GM10266 (cell line): ENCODE results near the gene LPCAT1.
"Not testable (repeated sequence)": the region's sequence is repeated elsewhere in the genome, so short reads cannot be mapped to it uniquely, and the experiment has no call there.

Experiments
- DNase-seq: peaks from one replicate; pipeline ENCODE4 v3.0.0; 2012; ENCODE audit errors: extremely low spot score
- TF ChIP-seq, protein P1 (sequence below): IDR thresholded peaks from 2 replicates; pipeline ENCODE4 v1.5.1; 2012; ENCODE audit warnings: mild to moderate bottlenecking, low read depth; ENCODE audit not compliant: control insufficient read depth, insufficient read depth; ENCODE audit errors: missing control alignments

The LPCAT1 gene, protein sequence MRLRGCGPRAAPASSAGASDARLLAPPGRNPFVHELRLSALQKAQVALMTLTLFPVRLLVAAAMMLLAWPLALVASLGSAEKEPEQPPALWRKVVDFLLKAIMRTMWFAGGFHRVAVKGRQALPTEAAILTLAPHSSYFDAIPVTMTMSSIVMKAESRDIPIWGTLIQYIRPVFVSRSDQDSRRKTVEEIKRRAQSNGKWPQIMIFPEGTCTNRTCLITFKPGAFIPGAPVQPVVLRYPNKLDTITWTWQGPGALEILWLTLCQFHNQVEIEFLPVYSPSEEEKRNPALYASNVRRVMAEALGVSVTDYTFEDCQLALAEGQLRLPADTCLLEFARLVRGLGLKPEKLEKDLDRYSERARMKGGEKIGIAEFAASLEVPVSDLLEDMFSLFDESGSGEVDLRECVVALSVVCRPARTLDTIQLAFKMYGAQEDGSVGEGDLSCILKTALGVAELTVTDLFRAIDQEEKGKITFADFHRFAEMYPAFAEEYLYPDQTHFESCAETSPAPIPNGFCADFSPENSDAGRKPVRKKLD

GRCh38 chr5:1523793-1524480 is at the start of gene LPCAT1:
TSS of gene LPCAT1 (minus strand) at chr5:1523960. CDS start at chr5:1523844, 116 bp downstream.
- TF ChIP-seq, protein P1, sequence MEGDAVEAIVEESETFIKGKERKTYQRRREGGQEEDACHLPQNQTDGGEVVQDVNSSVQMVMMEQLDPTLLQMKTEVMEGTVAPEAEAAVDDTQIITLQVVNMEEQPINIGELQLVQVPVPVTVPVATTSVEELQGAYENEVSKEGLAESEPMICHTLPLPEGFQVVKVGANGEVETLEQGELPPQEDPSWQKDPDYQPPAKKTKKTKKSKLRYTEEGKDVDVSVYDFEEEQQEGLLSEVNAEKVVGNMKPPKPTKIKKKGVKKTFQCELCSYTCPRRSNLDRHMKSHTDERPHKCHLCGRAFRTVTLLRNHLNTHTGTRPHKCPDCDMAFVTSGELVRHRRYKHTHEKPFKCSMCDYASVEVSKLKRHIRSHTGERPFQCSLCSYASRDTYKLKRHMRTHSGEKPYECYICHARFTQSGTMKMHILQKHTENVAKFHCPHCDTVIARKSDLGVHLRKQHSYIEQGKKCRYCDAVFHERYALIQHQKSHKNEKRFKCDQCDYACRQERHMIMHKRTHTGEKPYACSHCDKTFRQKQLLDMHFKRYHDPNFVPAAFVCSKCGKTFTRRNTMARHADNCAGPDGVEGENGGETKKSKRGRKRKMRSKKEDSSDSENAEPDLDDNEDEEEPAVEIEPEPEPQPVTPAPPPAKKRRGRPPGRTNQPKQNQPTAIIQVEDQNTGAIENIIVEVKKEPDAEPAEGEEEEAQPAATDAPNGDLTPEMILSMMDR, result no peak
- peak; percentile 95 for DNase-seq

- not testable (repeated sequence) for DNase-seq
These were observed 48.1 kb upstream of the LPCAT1 start for GRCh38 chr5:1571875-1572274.

- no peak for DNase-seq
- TF ChIP-seq, protein P1, result no peak
These were observed 47.2 kb upstream of the LPCAT1 start for GRCh38 chr5:1570975-1571374.

DNA sequence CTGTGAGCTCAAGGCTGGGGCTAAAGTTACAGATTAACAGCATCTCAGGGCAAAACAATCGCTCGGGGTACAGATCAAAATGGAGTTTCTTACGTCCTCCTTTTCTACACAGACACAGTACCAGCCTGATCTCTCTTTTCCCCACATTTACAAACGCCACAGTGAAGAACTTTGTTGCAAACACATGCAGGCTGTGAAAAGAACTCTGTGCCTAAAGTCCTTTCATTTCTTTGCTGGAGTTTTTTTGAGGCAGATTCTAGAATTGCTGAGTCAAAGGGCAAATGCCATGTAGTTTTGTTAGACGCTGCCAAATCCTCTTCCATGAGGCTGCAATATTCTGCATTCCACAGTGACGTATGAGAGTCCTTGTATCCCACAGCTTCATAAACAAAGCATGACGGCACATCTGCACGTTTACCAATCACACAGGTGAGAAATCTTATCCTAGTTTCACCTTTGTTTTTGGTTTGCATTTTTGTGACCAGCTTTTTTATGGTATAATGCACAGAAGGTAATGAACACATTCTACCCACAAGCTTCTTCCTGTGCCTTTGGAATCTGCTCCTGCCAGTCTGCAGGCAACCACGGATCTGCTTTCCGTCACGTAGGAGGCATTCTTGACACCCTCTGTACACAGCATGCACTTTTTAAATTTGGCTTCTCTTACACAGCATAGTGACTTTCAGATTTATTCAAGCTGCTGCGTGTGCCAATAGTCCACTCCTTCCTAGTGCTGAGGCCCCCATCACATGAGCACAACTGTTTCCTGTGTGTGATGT is 44.6 kb upstream of the LPCAT1 start:
- TF ChIP-seq, protein P1, result no peak
- DNase-seq, result no peak

DNA sequence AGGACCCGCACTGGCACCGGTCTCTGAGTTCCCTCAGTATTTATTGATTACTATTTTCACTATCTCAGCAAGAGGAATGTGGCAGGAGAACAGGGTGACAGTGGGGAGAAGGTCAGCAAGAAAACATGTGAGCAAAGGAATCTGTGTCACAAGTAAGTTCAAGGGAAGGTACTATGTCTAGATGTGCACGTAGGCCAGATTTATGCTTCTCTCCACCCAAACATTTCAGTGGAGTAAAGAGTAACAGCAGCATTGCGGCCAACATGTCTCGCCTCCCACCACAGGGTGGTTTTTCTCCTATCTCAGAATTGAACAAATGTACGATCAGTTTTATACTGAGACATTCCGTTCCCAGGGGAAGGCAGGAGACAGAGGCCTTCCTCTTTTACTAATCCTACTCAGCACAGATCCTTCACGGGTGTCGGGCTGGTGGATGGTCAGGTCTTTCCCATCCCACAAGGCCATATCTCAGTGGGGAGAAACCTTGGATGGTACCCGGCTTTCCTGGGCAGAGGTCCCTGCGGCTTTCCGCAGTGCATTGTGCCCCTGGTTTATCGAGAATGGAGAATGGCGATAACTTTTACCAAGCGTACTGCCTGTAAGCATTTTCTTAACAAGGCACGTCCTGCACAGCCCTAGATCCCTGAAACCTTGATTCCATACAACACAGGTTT is 43.9 kb upstream of the LPCAT1 start:
- not testable (repeated sequence) for DNase-seq

- TF ChIP-seq, protein P1, result no peak
- peak; percentile 5 for DNase-seq
These were observed 42.3 kb upstream of the LPCAT1 start for GRCh38 chr5:1565737-1566734.
